ENCODE measurements around the gene HADHA. TPM values are rescaled to one million over a fixed set of nuclear protein-coding genes. Genes with fewer than 3 reads are reported as not detected.

Gene HADHA
- total RNA-seq, 3 donors from 2014 or later (not counting 1 experiment from before 2014, with no cell fraction given): 66.6 to 76.1 (median 68.9) TPM

DNA sequence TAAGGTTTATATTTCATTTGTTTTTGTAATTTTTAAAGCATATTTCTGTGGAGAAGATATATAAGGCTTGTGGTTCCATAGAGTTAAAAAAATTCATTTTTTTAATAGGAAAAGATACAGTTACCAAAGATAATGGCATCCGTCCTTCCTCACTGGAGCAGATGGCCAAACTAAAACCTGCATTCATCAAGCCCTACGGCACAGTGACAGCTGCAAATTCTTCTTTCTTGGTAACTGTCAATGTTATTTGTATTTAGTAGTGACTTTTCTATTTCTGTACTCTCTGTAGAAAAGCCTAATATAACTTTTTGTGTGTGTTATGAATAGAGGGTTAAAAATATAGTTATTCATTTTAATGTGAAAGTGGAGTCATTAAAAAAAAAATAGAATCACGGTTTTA lies 35.5 kb upstream of the HADHA start:
- intact Hi-C loops (cut with micrococcal nuclease): no loop called here
- H3K4me3 ChIP-seq (ENCODE audit: low read length): no peak overlapping the region
- Mint-ChIP-seq H3K36me3 (peaks cover 19% of the 10 kb centered on the region), H3K4me1 (no peaks in the 10 kb centered on the region), H3K27me3 (ENCODE audit: low read depth in 2 of 2) (no peaks in the 10 kb centered on the region), H3K4me3 (no peak overlapping the region), H3K9me3 (no peaks in the 10 kb centered on the region), H3K27ac (no peak overlapping the region)
- H3K9me3 ChIP-seq (ENCODE audit: control insufficient read depth, insufficient read depth, low read length): no peaks in the 10 kb centered on the region
- ATAC-seq: no peak
- no peaks in the 10 kb centered on the region for H3K27me3 ChIP-seq (ENCODE audit: control insufficient read depth, insufficient read depth, low read length)
- DNase-seq: no peak
- H3K27ac ChIP-seq (ENCODE audit: low read length): no peak overlapping the region
- H3K4me1 ChIP-seq (ENCODE audit: control insufficient read depth, insufficient read depth, low read length): no peaks in the 10 kb centered on the region
- peaks cover 70% of the 10 kb centered on the region for H3K36me3 ChIP-seq (ENCODE audit: control insufficient read depth, insufficient read depth, low read length)
- 100% methylated on average over 2 of the region's 3 CpGs for WGBS (ENCODE audit: insufficient coverage)
- TF ChIP-seq, protein P1, sequence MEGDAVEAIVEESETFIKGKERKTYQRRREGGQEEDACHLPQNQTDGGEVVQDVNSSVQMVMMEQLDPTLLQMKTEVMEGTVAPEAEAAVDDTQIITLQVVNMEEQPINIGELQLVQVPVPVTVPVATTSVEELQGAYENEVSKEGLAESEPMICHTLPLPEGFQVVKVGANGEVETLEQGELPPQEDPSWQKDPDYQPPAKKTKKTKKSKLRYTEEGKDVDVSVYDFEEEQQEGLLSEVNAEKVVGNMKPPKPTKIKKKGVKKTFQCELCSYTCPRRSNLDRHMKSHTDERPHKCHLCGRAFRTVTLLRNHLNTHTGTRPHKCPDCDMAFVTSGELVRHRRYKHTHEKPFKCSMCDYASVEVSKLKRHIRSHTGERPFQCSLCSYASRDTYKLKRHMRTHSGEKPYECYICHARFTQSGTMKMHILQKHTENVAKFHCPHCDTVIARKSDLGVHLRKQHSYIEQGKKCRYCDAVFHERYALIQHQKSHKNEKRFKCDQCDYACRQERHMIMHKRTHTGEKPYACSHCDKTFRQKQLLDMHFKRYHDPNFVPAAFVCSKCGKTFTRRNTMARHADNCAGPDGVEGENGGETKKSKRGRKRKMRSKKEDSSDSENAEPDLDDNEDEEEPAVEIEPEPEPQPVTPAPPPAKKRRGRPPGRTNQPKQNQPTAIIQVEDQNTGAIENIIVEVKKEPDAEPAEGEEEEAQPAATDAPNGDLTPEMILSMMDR (IDR thresholded peaks at IDR 0.05): no peak

DNA sequence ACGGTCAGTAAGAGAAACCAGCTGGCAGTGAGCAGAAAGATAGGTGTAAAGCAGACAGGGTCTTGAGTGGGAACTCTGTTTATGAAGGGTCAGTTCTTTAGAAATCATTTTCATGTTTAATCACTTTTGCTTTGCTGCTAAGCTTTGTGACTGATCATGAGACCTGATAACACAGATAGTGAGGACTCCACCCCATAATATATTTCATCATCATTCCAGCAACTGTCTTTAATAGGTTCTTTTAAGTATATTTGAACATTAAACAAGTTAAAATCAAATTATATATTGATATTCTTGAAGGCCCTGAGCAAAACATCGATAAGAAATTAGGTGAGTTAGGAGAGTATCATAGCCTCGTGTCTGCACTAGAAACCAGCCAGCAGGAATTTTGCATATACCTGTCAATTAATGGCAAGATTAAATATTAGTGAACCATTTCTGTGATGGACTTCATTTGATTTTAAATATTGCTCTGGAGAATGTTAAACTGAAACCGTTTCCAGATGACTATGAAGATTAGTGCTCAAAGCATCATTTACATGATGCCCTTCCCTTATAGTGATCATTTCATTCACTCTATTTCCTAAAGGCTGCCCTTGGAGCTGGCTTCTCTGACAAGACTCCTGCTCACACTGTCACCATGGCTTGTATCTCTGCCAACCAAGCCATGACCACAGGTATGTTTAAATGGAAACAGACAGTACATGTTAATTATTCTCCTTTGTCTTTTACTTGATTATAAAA lies 32.2 kb upstream of the HADHA start:
- H3K4me3 Mint-ChIP-seq: no peak overlapping the region
- no peak overlapping the region for H3K27ac Mint-ChIP-seq
- Histone ChIP-seq H3K27me3 (ENCODE audit: control insufficient read depth, insufficient read depth, low read length) (no peaks in the 10 kb centered on the region), H3K9me3 (ENCODE audit: control insufficient read depth, insufficient read depth, low read length) (no peaks in the 10 kb centered on the region), H3K4me3 (ENCODE audit: low read length) (no peak overlapping the region), H3K4me1 (ENCODE audit: control insufficient read depth, insufficient read depth, low read length) (no peaks in the 10 kb centered on the region), H3K36me3 (ENCODE audit: control insufficient read depth, insufficient read depth, low read length) (peaks cover 57% of the 10 kb centered on the region), H3K27ac (ENCODE audit: low read length) (no peak overlapping the region)
- H3K4me1 Mint-ChIP-seq: no peaks in the 10 kb centered on the region
- H3K9me3 Mint-ChIP-seq: no peaks in the 10 kb centered on the region
- TF ChIP-seq, protein P1 (IDR thresholded peaks at IDR 0.05): no peak
- DNase-seq (no peak), ATAC-seq (no peak)
- intact Hi-C loops (cut with micrococcal nuclease): no loop called here
- WGBS (ENCODE audit: insufficient coverage): 92% methylated on average over 4 of the region's 4 CpGs
- H3K27me3 Mint-ChIP-seq (ENCODE audit: low read depth in 2 of 2): no peaks in the 10 kb centered on the region
- peaks cover 10% of the 10 kb centered on the region for H3K36me3 Mint-ChIP-seq

DNA sequence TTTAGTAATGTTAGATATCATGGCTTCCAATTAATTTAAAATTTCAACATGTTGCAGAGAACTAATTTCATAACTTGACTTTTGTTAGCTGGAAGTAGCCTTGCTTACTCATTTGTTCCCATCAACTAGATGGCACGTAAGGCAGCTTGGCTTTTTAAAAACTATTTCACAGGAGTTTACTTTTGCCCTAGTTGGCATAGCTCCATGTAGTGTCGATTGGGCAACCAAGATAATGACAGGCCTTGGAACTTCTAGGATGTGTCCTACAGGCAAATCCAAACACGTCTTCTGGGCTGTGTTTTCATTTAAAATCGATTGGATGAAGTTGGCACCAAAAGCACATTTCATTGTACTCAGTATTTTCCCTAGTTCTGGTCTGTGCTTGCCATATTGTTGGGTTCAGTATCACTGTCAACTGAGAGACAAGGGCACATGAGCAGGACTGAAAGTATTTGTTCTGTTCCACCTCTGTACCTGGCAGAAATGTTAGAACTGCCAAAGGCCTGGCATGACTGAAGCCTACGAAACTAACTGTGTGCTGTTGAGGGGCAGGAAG lies 29.7 kb upstream of the HADHA start:
- TF ChIP-seq, protein P1 (IDR thresholded peaks at IDR 0.05): no peak
- Histone ChIP-seq H3K4me3 (ENCODE audit: low read length) (no peak overlapping the region), H3K4me1 (ENCODE audit: control insufficient read depth, insufficient read depth, low read length) (no peaks in the 10 kb centered on the region), H3K27ac (ENCODE audit: low read length) (no peak overlapping the region), H3K9me3 (ENCODE audit: control insufficient read depth, insufficient read depth, low read length) (no peaks in the 10 kb centered on the region), H3K27me3 (ENCODE audit: control insufficient read depth, insufficient read depth, low read length) (no peaks in the 10 kb centered on the region), H3K36me3 (ENCODE audit: control insufficient read depth, insufficient read depth, low read length) (peaks cover 36% of the 10 kb centered on the region)
- H3K4me3 Mint-ChIP-seq: no peak overlapping the region
- H3K27ac Mint-ChIP-seq: no peak overlapping the region
- no peak for ATAC-seq
- no peaks in the 10 kb centered on the region for H3K4me1 Mint-ChIP-seq
- DNase-seq: no peak
- peaks cover 6% of the 10 kb centered on the region for H3K36me3 Mint-ChIP-seq
- H3K27me3 Mint-ChIP-seq (ENCODE audit: low read depth in 2 of 2): no peaks in the 10 kb centered on the region
- WGBS (ENCODE audit: insufficient coverage): 95% methylated on average over 5 of the region's 5 CpGs
- intact Hi-C loops (cut with micrococcal nuclease): no loop called here
- no peaks in the 10 kb centered on the region for H3K9me3 Mint-ChIP-seq
